Daoy (cell line): ENCODE data around the gene GCNT4. TPM values are rescaled to one million over a fixed set of nuclear protein-coding genes. Genes with fewer than 3 reads are reported as not detected.
"Not testable (repeated sequence)": the region's sequence is repeated elsewhere in the genome, so short reads cannot be mapped to it uniquely, and the experiment has no call there.

ENCODE experiments used
- DNase-seq: peaks from one replicate; pipeline ENCODE4 v3.0.0-alpha.2; 2015; ENCODE audit warnings: low read depth
- total RNA-seq: library from RNA; depleted of rRNA; stranded (reverse); fragments of >200 nt; shearing (Covaris generic); gene quantifications from 2 replicates; pipeline ENCODE4 v1.2.3, GENCODE V29; 2014; rRNA removed

Gene GCNT4, protein sequence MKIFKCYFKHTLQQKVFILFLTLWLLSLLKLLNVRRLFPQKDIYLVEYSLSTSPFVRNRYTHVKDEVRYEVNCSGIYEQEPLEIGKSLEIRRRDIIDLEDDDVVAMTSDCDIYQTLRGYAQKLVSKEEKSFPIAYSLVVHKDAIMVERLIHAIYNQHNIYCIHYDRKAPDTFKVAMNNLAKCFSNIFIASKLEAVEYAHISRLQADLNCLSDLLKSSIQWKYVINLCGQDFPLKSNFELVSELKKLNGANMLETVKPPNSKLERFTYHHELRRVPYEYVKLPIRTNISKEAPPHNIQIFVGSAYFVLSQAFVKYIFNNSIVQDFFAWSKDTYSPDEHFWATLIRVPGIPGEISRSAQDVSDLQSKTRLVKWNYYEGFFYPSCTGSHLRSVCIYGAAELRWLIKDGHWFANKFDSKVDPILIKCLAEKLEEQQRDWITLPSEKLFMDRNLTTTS
- total RNA-seq = 1.7 and 1.9 TPM in 2 replicates

DNA sequence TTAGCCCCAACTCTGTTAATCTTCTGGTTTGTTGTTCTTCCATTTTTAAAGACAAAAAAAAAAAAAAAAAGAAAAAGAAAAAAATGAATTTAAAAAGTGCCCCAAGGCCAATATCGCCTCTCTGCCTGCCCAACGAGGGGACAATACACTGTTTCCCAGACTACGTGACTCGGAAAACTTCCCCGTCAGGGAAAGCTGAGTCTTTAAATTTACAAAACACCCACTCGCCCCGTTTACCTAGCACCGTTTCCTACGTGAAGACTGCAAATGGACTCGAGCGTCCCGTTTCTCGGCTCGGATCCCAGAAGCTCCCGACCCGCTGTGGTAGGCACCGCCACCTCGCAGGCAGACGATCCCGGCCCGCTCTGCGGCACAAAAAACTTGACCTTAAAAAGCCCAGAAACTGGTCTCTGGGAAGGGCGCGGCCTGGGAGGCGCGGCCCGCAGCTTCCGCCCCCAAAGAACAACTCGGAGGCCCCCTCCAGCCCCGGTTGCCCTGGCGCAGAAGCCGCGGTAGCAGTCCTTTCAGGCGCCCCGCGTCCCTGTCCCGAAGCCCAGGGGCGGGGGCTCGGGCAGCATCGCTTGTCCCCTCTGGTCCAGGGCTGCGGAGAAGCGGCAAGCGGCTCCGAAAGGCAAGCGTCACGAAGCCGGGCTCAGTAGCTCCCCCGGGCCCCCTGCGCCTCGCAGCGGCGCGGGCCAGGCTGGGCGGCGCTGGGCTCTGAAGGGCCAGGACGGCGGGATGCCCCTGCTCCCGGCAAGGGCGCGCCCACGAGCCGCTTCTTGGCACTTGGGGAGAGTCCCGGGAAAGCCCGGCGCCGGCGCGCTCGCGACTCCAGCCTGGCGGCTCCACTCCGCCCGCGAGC is at the start of gene GCNT4:
Gene GCNT4, minus strand, starts transcription at position 367 of the 862 bp plus-strand sequence. CDS start 22,521 bp downstream, outside the sequence.
- peak; percentile 72 for DNase-seq

DNA sequence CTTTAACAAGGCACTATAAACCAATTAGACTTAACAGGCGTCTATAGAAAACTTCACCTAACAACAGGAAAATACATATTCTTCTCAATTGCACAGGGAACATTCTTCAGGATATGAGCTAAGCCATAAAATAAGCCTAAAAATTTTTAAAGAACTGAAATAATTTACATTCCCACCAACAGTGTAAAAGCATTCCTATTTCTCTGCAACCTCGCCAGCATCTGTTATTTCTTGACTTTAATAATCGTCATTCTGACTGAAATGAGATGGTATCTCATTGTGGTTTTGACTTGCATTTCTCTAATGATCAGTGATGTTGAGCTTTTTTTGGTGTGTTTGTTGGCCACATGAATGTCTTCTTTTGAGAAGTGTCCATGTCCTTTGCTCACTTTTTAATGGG is 43.6 kb upstream of the GCNT4 start:
- not testable (repeated sequence) for DNase-seq

DNA sequence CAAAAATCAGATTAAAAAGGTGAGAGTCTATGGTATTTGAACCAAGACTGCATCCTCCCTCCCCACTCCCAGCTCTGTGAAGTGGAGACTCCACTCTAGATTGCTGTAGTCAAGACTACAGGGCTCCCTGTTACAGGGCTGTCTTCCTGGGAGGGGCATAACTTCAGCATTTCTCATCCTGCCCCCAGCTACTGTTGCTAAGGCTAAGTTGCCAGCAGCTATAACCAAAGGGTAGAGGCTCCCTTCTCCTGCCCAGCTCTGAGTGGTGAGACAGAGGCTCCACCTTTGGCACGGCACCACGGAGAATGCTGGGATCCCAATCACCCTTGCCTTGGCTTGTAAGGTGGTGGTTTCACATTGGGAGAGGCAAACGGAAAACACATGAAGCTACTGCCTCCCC is 39.2 kb upstream of the GCNT4 start:
- DNase-seq = peak; percentile 36

DNA sequence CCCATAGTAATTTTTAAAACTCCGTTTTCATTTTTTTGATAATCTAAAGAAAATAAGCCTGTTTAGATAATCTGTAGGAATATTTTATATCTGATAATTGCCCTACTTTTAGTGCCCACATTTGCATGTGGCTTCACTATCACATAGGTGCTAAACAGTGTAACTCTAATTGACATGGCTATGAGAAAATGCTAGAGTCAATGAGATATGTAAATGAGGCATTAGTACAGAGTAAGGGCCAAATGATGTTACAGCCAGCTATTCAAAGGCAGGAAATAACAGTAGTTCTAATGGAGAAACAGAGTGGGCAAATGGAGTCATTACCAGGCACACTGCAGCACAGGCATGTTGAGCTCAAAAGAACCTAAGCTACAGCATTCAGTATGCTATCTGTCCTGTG is 37.3 kb upstream of the GCNT4 start:
- DNase-seq = no peak

DNA sequence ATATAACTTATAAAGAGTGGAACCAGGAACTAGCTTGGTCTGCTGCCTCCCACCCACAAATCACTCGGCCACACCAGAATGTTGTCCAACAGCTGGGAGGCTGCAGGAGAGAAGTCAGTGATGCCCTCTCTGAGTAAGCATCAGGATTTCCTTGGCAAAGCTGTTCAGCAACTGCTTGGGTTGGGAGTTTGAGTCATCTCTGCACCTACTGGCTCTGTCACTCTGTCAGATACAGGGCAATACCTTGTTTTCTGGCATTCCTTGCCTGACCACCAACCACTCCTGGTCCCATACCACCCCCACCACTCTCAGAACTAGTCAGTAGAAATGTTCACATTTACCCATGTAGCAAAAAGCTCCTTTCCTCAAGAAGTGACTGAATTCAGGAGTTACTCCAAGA is 36.8 kb upstream of the GCNT4 start:
- DNase-seq = peak; percentile 7

DNA sequence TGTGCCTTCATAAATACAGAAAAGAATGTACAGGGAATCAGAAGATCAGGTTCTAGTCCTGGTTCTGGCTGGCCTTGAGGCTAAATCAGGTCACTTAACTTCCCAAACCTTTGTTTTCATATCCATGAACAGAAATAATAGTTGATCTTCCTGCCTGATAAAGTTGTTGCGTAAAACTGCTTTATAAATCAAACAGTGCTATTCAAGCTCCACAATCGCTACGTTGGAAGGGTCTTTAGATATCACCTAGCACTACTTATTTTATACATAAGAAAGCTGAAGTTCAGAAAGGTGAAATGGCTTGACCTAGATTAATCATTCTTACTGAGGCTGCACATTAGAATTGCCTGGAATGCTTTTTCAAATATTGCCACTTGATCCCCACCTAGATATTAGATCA is 36.3 kb upstream of the GCNT4 start:
- DNase-seq = no peak

DNA sequence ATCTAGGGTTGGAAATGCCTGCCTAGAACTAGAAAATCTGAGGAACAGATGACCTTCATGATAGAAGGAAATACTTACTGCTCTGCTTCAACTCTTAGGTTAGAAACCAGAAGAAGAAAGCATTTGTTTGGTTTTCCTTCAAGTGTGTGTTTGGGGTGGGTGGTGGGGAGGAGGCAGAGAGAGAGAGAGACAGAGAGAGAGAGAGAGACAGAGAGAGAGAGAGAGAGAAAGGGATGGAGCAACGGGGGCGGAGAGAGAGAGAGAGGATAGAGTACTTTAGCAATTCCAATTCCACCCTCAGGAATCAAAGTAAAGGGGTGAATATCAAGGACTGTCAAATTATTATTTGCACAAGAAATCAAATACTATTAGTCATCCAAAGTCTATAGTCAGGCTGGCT is 29.2 kb upstream of the GCNT4 start:
- DNase-seq = no peak

DNA sequence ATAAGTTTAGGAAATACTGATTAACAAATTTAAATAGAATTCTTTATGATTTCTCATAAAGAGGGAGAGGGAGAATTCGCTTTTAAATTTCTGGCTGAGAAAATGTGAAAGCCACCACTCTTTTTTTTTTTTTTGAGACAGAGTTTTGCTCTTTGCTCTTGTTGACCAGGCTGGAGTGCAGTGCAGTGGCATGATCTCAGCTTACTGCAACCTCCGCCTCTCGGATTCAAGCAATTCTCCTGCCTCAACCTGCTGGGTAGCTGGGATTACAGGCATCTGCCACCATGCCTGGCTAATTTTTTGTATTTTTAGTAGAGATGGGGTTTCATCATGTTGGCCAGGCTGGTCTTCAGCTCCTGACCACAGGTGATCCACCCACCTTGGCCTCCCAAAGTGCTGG is 27.0 kb upstream of the GCNT4 start:
- DNase-seq = not testable (repeated sequence)

DNA sequence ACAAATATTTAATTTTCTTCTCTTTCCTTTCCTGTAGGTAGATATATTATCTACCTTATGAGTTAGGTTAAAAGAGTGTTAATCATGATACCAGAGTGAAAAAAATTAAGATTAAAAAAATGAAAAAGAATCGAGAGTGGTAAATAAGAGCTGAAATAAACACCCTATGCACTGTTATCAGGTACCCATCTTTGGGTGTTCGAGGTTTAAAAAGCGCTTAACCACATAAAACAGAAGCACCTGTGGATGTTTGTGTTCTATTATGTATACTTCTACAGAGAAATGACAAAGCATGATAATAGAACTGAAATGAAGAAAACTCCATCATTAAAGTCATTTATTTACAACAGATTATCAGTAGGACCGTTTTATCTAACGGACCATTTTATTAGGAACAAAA is 25.7 kb upstream of the GCNT4 start:
- no peak for DNase-seq

DNA sequence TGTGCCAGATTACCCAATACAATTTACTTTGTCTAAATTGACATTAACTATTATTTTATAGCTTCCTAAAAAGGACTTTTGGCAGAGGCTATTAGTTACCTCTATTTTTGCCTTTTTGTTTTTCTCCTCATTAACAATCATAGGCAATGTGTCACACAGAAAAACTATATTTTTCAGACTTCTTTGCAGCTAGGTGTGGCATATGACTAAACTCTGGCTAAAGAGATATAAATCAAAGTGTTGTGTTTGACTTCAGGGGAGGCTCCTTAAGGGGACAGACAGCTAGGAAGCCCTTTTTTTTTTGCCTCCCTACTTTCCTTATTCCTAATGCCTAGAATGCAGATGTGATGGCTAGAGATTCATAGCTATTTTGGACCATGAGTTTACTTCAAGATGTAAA is 19.7 kb upstream of the GCNT4 start:
- DNase-seq = no peak

DNA sequence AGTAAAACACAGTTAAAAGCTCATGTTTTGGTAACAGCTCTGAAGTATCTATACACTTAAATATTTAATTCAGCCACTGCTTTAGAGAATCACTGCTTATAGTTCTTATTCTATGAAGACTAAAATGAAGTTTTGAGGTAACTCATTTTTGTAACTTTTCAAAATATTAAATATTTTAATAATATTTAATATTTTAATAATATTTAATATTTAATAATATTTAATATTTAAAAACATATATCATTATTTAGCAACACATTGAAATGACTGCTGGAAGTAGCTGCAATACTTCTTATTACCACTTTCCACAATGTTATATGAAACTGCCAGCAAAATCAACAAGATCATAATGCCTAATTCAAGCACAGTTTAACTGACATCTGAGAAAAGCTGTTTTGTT is 18.7 kb upstream of the GCNT4 start:
- DNase-seq = no peak

DNA sequence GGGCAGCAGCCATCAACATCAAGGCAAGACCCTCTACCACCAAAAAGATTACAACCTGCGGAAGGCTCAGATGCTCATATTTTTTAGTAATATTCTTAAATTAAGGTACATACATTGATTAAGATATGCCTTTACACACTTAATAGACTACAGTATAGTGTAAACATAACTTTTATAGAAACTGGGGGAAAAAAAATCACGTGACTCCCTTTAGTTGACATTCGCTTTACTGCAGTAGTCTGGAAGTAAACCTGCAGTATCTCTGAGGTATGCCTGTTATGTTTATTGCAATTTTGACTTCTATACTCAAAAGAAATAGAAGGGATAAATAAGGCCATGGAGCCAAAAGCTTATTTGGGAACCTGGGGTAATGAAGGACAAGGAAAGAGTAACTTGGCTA is 15.1 kb upstream of the GCNT4 start:
- DNase-seq = no peak

DNA sequence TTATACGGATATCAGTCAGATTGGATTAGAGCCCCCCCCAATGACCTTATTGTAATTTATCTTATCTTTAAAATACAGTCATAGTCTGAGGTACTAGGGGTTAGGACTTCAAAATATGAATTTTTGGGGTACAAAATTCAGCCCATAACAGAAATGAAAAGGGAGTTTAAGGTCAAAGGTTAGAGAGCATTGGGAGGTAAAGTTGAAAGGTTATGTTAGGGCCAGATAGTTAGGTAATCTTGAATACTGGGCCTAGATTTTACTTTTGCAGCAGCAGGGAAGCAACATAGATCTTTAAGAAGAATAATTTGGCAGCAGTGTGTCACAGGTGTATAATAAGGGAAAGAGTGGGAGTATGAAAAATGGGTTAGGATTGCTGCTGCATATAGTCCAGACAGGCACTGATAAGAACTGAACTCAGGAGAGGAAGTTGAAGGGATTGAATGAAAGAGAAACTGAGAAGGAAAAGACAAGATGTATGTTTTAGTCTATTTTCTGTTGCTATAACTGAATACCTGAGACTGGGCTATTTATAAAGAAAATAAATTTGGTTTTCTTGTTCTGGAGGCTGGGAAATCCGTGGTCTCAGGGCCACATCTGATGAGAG is 10.7 kb upstream of the GCNT4 start:
- DNase-seq = no peak

DNA sequence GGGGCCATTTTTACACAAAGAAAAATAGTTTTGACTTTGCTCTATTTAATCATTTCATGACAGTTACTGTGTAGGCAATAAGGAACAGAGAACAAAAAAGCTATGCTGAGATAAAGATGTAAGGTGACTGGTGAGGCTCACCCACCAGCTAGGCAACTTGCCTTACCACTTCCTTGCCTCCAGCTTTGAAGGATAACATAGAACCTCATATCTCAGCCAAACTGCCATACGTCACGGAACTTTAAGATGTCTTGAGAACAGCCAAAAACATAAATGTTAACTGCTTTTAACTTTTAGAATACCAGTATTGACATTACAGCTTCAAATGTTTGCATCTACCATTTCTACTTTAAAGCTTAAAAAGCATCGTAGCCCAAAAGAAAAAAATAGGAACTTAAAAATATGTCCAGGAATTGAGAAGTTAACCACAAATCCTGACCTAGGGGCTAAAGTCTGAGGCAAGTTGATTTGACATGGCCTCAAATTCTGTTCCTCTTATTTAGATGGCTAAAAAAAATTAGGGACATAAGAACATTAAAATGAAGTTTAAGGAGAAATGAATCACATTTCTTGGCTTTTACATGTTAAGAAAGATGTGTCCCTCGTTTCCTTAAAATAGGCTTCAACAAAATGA is 7.7 kb upstream of the GCNT4 start:
- DNase-seq = no peak

DNA sequence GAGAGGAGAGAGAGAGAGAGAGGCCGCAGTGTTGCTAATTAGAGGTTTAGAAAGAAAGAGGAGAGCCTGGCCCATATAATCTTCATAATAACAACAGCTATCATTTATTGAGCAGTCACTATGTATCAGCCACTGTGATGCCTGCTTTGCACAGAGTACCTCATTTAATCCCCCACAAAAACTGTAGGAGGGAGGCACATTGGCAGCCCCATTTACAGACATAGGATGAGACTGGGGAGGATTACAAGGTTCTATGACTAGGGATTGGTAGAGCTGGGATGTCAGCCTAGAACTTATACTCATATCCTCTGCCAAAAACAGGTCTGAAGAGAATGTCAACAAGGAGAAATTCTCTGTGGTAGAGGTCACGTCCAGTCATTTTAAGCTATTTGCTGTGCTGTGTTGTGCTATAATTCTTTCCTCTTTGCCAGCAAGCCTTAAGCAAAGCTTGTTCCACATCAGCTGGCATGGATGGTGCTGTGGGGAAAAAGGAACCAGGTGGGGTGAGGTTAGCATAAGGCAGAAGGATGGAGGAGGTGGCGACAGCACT is 6.7 kb upstream of the GCNT4 start:
- no peak for DNase-seq

DNA sequence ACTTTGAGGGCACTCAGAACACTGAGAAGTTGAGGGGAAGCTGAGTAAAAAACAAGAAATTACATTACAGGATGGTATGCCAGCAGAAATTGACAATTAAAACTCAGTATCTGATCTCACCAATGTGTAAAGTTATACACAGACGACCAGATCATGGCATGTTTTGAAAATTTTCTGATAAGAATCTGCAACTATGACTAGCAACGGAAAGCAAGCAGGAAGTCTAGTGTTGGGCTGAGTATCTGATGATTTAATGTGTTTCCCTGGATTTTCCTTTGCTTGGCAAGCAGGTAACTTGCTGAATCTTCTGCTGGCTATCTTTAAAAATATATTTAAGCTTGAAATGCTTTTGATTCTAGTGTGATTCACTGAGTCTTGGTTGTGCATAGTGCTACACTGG is 5.2 kb upstream of the GCNT4 start:
- no peak for DNase-seq

DNA sequence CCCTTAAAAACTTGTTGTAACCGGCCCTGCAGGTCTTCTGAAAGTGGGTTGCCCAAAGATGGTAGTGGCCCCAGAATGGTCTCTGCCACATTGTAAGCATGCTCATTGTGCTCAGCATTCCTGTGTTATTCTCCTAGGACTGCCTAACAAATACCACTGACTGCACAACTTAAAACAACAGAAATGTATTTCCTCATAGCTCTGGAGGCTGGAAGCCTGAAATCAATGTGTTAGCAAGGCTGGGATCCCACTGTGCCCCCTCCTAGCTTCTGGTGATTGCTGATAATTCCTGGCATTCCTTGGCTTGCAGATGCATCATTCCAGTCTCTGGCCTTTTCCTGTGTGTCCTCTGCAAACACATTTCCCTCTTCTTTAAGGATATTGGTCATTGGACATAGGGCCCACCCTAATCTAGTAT is 3.4 kb upstream of the GCNT4 start:
- DNase-seq = no peak

DNA sequence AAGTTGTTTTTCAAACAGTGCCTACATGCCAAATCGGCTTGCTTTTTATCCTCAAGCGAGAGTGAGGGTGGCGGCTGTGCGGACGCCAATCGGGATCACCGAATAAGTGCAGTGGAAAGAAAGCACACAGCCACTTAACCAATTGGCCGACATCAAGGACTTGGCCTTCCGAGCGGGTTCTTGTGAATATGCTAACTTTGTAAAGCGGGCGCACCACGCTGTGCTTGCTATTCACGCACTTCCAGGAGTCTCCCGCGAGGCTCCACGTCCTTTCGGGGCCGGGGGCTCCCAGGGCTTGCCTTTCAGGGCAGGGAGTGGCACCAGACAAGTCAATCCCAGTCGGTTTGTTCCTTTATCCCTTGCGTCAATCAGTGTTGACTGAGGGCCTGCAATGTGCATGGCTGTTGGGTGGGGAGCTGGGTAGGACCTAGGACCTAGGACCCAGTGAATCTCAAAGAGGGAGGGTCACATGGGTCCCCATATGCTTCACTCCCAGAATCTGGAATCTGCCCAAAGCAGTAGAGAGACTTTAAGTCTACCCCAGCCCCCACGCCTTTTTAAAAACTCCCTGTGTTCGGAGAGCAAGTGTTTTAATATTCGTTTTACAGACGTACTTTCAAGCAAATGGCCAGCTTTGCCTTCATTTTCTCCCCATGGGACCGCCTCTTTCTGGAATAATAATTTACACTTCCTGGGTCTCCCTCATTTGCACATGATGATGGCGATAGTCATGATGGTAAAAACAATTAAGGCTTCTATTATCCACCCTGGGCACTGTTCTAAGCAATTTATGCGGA is 2.0 kb upstream of the GCNT4 start:
- peak; percentile 48 for DNase-seq

DNA sequence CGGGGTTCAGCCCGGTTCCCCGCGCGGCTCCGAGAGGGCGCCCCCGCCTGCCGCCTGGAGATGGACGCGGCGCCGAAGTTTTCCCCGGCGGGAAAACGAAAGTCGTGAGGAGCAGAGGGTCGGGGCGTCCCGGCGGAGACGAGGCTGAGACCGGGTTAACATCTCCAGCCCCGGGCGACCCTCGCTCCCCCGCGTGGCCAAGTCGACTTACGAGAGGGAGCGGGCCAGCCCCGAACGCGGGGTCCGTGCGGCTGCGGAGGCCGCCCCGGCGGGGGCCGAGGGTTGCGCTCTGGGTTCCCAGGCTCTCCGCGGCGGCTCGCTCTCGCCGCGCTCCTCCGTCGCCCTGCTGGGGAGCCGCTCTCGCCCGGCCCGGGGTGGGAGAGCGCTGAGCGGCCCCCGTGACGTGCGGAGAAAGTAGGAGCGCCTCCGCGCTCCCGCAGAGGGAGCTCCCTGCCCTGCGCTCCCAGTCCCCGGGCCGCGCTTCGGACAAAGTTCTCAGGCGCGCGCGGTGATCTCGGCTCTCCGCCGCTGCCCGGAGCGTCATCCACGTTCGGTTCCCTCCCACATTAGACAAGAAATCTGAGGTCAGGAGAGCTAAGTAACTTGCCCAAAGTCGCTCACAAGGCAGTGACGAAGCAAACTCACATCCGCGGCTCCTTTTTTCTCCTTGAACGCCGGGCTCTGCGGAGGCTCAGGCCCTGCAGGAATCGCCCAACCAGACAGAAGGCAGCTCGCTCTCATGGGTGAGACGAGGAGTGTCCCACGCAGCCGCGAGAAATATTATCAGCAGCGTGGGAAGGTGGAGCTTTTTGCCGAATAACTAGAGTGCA is 1.2 kb upstream of the GCNT4 start:
- peak; percentile 86 for DNase-seq

DNA sequence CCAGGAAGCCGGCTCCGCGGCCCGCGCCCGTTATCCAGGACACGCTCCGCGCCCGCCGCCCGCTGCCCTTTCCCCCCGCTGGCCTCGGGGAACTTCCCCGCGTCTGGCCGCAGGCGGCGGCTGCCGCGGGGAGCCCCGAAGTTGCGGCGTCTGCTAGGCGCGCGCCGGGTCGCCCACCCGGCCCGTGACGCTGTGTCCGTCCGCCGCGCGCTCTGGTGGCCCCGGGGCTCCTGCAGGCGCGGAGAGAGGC is 621 bp upstream of the GCNT4 start:
- DNase-seq = no peak
